HG03469 (cell line): ENCODE data around the gene ZCCHC24.

Experiments used
- ATAC-seq: cut with Tn5 transposase; IDR thresholded peaks from one replicate; pipeline ENCODE4 v1.9.1; 2021; ENCODE audit warnings: mild to moderate bottlenecking, moderate library complexity, moderate number of reproducible peaks; ENCODE audit not compliant: unreplicated experiment

The ZCCHC24 gene

DNA sequence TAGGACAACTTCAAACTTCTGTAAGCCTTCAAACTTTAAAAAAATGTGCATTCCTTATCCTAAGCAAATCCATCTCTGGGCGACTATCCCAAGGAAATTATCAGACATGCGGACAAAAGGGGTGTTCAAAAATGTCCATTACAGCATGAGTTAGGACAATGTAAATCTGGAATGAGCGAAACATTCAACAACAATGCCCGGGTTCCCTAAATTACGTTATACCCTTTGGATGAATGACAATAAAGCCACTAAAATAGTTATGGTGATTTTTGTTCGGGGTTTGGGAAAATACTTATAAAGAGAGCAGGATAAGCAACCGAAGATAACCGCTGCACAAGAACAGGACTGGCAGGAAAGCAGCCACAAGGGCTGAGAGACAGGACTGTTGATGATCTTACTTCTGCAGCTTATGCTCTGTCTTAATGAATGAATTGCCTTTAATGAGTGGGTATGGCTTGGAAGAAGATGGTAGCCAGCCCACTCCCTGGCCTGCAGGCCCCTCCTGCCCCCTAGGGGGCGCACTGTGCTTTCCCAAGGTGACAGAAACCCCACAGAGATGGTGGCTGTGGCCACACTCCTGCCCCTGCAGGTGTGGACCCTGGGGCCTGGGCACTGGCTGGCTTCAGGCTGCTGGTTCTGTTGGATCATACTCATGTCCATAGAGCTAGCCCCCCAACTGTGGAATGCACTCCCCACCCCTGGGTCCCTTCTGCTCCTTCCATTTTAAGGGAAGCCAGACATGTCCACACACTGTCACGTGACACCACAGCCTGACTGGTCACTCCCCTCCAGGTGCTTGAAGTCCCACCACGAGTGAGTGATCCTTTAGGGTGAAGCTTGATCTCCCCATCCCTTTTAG, 45.0 kb downstream of the ZCCHC24 start:
- ATAC-seq = no peak

DNA sequence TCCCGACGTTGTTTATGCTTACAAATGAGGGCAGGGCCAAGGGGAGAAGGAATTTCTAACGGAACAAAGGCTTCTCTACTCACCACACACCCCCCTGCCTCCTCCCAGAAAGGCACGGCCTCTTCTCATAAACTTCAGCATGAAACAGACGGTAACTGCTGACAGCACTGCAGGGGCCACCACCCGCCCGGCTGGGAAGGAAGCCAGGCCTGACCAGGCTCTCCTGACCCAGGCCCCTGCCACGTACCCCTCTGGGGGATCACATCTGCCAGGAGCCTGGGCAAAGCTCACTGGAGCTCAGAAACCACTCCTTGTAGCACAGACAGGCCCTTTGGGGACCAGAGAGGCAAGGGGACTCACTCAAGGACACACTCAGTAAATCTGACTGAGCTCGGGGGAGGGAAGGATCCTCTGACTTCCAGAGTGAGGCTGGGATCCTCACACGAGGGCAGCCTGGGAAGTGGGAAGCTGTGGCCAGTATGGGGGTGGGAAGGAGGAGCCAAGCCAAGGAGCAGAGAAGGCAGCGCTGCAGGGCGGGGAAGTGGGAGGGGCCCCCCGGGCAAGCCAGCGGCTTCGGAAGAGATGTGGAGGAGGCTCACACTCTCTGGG, 46.1 kb downstream of the ZCCHC24 start:
- no peak for ATAC-seq

DNA sequence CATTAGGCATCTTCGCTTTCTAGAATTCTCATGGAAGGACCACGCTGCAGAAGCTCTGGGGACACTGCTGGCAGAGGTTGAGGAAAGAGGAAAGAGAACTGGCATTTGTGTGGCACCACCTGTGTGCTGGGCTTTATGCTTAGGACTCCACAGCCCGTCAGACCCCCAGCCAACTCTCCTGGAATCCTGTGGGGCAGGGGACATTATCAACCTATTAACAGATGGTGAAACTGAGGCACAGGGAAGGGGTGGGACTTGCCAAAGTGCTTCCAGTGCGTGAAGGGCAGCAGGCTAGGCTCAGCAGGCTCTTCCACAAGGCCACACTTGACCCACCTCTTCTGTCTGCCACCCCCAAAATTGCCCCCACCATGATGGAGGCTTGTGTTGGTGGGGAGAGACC, 46.8 kb downstream of the ZCCHC24 start:
- ATAC-seq = no peak

DNA sequence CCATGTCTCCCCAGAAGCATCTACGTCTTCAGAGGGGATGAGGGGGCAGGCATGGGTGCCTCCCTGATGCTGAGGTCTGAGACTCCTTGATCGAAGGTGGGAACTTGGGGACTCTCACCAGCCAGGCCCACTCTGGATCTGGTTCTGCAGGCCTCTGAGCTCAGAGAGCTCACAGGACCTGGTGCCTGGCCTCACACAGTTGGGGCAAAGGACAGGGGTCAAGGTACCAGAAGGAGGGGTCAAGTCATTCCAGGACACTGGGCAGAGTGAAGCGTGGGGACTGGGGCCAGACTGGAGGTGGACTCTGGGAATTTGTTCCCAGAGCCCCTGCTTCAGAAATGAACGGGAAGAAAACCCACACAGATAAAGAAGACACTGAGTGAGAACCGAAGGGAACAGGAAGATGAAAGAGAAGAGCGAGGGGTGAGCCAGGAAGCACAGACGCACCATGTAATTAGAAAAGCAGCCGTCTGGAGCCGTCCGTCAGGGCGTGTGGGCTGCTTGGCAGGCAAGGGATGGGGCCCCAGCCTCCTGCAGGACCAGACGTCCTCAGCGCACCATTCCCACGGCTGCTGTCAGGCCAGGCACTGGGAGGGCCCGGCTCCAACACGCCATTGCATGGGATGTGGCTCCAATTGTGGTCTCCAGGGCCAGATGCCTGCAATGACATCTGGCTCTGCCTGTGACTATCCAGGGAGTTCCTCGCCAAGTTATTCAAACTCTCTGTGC, 47.7 kb downstream of the ZCCHC24 start:
- no peak for ATAC-seq

DNA sequence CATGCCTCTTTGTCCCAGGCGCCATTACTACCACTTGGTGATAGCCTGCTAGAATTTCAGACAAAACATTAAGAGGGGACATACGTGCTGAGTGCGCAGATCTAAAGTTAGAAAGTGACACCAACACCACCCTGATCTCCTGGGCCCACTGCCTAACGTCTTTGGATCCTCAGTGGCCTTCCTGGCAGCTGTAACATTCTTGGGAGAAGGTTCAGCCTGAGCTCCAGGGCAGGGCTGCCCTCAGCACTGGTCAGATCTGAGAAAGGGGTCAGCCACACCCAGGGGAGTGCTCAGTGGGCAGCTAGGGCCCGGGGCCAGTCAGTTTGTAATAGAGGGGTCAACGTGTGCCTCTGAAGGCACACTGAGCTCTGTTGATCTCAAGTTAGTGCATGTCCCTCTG, 48.4 kb downstream of the ZCCHC24 start:
- no peak for ATAC-seq

DNA sequence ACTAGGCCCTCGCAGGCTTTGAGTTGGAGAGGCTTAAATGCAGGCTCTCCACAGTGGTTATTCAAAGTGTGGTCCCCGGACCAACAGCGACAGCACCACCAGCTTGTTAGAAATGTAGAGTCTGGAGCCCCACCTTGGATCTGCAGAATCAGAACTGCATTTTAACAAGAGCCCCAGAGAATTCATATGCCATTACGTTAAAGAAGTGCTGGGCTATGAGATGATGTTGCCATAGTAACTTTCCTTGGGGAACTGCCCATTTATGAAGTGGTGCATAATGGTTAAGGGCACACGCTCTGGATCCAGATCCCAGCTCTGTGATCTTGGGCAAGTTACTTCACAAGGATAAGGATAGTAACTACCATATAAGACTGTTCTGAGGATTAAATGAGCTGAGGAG, 48.9 kb downstream of the ZCCHC24 start:
- ATAC-seq = no peak

DNA sequence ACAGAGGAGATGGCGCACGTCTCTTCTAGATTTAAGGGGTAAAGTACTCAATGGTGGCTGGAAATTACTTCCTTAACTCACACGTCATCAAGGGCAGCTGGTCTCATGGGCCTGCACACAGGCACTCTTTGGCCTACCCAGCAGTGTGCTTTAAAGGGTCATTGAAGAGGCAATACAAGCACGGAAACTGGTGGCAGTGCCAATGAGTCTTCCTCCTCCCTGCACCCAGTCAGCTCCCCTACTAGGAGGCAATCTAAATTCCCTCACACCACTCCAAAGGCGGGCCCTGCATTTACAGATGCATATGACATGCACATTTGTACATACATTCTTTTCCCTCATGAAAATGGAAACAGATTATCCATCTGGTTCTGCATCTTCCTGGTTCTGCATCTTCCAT, 50.8 kb downstream of the ZCCHC24 start:
- no peak for ATAC-seq

DNA sequence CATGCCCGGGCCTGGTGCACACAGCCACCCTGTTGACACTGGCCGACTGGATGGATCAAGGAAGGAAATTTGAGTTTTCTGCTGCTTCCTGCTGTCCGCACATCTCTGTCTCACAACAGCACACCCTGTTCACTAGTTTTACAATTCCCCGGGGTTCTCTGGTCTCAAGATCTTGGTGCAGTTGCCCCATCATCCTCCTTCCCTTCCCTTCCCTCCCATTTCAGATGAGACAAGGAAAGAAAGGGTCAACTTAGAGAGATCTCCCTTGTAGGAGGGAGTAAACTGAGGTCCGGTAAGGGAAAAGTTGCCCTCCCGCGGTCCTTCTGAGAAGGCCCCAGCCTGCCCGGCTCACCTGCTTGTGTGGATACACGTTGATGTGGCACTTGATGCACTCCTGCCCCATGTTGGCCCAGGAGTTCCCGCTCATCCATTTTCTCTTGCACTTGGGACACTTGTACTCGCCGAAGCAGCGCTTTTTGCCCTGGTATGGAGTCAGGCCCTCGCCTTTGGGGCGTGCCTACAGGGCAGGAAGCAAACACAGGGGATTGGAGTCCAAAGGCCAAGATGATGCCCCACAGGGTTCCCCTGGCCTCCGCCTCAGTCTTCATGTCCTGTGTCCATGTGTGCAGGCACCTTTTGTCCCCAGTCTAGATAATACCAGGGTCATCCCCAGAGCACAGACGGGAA, 51.4 kb downstream of the ZCCHC24 start:
- ATAC-seq = no peak

DNA sequence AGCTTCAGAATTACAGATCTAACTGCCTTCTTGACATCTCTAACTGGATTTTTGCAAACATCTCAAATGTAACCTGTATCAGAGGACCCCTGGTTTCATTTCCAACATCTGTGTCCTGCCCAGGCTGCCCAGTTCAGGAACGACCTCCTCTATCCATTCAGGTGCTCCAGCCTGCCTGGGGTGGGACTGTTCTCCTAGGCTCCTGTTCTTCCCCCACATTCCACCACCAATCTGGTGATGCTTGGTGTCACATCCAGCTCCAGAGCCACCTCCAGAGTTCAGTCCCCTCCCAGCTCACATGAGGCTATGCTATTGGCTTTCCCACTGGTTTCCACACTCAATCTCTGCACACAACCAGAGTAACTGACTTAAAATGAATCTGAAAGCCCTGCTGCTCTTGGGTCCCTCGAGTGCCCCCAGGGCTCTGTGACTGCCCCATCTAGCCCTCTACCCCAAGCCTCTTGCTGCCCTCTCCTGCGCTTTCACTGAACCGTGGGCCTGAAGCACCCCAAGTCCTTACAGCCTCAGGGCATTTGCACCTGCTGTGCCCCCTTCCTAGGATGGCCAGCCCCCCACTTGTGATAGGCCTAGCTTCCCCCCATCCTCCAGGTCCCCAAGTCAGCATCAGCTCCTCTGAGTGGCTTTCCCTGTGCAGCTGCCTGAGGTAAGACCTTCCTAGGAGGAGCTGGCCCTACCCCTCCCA, 52.1 kb downstream of the ZCCHC24 start:
- no peak for ATAC-seq

DNA sequence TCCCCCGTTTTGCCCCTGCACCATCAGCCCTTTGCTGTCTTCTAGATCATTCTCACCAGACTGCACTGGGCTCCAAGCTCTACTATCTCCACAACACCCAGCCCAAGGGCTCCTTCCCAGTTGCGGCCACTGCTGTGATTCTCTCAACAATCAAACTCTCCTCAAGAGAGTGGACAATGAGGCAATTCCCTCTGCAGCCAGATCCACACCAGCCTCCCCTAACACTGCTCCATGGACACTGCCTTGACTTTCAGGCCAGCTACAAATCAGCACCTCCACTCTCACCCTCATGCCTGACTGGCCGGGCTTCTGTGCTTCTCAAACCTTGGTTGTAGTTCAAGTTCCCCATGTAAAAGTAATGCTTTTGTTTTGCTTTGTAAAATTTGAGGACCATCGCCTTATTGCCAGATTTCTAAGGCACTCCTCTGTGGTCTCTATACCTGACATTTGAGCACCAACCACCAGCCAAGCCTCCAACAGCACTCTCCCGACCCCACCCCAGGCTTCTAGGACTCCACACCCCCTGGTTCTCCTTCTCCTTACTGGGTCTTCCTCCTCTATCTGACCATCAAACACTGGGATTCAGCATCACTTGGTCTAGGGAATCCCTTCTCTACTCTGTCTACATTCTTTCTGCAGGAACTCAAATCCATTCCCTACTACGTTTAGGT, 52.8 kb downstream of the ZCCHC24 start:
- ATAC-seq = no peak

DNA sequence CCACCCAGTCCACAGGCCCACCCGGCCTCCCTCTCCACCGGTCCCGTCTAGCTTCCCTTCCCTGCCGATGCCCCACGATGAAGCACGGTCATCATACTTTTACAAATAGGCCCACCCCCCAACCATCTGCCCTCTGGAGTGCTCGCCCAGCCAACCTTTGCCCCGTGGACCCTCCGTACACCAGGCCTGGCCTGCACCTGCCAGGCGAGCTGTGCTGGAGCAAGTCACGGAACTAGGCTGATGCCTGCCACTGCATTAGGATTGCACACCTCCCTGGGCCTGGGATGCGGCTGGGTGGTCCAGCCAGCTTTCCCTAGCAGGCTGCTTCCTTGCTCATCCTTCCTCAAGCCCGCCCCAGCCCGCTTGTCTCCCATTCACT, 53.4 kb downstream of the ZCCHC24 start:
- ATAC-seq = no peak

DNA sequence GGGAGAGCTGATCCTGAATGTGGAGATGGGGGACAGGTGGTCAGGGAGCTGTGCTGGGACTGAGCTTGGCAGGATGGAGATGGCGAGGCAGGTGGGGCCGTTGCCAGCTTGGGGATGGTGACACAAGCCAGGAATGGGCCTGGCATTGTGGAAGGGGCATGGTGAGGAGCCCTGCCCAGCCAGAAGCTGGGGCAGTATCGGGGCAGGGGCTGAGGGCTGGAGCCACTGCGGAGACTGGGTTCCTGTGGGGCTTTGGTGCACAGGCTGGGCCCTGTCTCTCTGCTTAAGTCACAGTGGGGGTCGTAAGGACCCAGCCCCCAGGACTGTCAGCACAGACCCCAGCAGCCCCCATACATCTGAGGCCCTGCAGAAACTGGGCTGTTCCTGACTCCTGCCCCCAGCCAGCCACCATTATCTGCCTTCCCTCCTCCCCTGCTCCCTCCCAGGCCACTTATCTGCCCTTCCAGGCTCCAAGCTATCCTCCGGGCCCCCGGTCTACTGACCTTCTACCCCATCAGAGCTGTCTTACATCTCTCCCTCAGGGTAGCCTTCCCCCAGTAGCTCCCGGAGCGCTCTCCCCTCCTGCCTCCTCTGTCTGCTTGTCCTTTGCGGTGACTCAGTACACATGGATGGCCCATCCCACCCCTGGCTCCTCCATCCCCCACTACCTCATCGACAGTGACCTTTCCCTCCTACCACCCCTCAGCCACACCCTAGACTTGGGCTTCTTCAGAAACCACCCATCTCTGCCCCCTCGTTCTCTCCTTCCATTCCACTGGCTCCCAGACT, 54.0 kb downstream of the ZCCHC24 start:
- ATAC-seq = no peak

DNA sequence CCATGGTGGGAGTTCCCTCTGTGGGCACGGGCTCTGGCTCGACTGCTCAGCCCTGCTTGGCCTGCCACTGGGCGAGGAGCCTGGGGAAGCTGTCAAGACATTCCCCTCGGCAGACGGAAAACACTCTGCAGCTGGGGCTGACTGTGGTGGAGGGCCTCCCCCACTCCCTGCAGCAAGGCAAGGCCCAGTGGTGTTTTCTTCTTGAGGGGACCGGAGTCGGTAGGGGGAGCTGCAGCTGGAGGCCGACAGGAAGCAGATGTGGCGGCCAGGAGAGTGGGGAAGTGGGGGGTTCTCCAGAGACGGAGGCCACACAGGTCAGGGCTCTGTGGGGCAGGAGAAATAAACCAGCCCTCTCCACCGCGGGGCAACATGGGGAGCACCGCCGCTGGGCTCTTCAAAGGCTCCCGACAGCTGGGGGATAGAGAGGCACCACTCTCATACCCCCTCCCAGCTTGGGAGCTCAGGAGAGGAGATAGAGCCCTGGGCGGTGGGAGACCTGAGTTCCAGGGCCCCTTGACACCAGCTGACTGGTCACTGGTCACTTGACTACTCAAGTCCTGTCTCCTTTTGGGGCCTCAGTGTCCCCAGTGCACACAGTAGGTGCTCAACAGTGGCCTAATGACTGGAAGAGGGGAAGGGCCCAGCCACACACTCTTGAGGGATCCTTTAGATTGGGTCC, 54.7 kb downstream of the ZCCHC24 start:
- no peak for ATAC-seq

DNA sequence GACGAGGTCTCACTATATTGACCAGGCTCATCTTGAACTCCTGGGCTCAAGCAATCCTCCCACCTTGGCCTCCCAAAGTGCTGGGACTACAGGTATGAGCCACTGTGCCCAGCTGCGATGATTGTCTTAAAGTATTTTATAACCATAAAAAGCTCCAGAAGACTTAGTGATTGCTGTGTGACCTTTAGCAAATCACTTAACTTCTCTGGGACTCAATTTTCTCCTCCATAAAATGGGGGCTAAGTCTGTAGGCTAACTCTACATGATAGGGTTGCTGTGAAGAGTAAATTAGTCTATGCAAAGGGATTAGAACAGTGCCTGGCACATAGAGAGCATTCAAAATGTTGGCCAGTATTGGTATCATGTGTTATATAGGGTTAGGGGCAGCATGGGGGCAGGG, 55.4 kb downstream of the ZCCHC24 start:
- no peak for ATAC-seq

DNA sequence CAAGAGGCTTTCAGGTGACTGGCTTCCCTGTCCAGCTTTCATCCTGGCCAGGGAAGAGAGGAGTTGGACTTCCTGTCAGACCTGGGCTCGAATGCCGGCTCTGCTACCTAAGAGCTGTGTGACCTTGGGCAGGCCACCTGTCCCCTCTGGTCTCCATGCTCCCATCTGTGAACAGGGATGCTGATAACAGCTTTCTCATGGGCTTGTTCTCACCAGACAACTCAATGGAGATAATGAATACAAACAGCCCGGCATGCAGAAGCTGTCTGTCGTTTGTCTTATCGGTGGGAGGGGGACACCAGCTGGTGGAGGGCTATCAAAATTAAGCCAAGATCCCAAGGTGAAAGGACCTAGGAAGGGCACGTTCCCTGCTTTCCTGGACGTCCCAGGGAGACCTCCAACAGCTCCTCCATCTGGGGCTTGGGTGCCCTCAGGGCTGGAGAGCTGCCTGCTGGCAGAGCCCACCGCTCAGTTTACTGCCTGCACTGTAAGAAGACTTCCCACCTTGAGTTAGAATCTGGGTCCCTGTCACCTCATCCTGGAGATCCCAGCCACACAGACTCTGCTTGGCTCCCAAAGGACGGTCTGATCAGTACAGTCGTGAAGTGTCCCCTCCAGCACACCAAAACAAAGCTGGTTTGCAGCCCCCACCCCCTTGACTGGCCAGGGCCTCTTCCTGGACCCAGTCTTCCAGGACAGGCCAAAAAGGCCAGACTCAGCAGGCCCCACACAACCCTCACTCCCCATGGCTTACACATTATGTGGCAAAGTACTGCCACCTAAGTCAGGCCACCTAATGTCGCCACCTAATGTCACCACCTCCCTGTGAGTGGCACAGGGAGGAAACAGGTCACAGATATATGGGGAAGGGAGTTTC, 57.2 kb downstream of the ZCCHC24 start:
- ATAC-seq = no peak

DNA sequence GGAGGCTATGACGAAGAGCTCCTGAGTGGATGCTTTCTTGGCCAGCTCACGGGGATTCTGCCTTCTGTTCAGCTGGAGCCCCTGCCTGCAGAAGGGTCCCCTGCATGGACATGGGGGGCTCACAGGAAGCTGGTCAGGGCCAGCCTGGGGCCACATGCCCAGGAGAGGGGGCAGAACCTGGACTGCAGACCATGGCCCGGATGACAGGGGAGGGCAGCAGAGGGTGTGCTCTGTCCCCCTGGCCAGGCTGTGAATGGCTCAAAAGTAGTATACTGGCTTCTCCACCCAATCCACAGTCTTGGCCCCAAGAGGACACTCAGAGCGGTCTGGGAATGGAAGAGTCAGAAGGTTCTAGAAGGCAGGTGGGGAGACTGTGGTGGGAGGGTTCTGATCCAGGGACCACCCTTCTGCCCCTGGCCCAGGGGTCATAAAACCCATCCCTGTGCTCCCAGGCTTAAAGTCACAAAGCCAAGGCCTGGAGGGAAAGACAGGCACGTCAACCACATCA, 57.9 kb downstream of the ZCCHC24 start:
- ATAC-seq = no peak

DNA sequence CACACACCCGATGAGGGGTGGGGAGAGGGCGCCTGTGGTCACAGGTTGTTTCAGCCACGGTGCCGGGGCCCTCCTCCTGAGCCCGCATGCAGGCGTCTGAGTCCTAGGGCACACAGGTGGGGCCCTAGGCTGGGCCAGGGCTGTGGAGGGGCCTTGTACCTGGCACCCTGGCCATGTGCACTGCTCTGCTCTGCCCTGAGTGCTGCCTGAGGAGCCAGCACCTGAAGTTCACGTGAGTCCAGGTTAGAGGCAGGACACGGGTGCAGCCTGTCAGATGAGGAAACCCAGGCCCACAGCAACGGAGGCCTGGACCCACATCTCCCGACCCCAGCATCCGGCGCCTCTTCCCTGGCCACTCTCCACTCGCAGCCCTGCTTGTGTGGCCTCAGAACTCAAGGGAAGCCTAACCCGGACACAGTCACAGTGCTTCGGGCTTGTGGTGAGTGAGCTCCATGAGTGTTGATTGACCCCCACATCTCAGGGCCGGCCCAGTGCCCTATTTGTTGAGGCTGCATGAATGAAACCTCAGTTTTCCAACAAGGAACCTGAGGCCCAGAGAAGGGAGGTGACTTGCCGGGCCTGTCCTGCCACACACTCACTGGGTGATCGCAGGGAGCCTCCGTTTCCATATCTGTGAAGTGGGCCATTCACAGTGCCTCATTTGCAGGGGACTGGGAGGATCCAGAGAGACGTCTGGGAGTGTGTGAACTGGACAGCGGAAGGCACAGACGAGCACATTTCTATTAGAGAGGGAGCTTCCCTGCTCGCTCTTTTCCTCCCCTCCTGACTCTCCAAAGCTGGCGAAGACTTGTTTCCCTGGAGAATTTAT, 58.6 kb downstream of the ZCCHC24 start:
- ATAC-seq = no peak
